HEK293 (cell line): ENCODE measurements around the gene DND1.

Source experiments
- CTCF ChIA-PET: fragments of 350-600 bp; formaldehyde crosslinking; extraction: SDS; loops from one replicate; lab custom pipeline; 2021; ENCODE audit warnings: antibody characterized with exemption; lab: Yijun Ruan, JAX
- POLR2A ChIA-PET: fragments of 300-600 bp; formaldehyde crosslinking; extraction: SDS; loops from one replicate; lab custom pipeline; 2020; ENCODE audit warnings: antibody characterized with exemption, inconsistent platforms; lab: Yijun Ruan, JAX
- H3K27ac ChIP-seq: fragments of 200-500 bp; sonication (Bioruptor generic); 2 replicates; pipeline ENCODE4 v1.5.1; 2014; ENCODE audit warnings: low read depth, low read length, control low read depth, inconsistent platforms; ENCODE audit errors: extremely low read depth
- H3K36me3 ChIP-seq, 2 experiments: fragments of 200-500 bp in 1 of 2; sonication (Bioruptor generic) in 1 of 2; 1 replicate in 1 of 2; 2 replicates in 1 of 2; pipeline ENCODE4 v1.5.1; 2014 to 2017; ENCODE audit warnings: inconsistent platforms in 2 of 2, low read length in 2 of 2; ENCODE audit not compliant: control insufficient read depth in 2 of 2, insufficient read depth in 1 of 2
- H3K4me1 ChIP-seq: fragments of 200-500 bp; sonication (Bioruptor generic); 2 replicates; pipeline ENCODE4 v1.5.1; 2014; ENCODE audit warnings: mild to moderate bottlenecking, low read length, inconsistent platforms; ENCODE audit not compliant: control insufficient read depth, insufficient read depth
- H3K4me3 ChIP-seq: 2 replicates; pipeline ENCODE4 v1.5.1; 2011; ENCODE audit warnings: low read depth, mild to moderate bottlenecking, control low read depth, low read length, moderate library complexity
- H3K9me3 ChIP-seq: fragments of 200-500 bp; sonication (Bioruptor generic); 2 replicates; pipeline ENCODE4 v1.5.1; 2014; ENCODE audit warnings: low read depth, low read length, inconsistent platforms; ENCODE audit not compliant: control insufficient read depth, insufficient read depth
- HOXC10 ChIP-seq: sonication (generic); formaldehyde crosslinking; IDR thresholded peaks from 2 replicates; pipeline ENCODE4 v1.8.1; 2023; ENCODE audit warnings: mild to moderate bottlenecking, missing genetic modification reagents
- IKZF3 ChIP-seq: fragments of 450-650 bp; IDR thresholded peaks from 2 replicates; pipeline ENCODE4 v1.5.0; 2018; ENCODE audit warnings: missing biosample characterization, mild to moderate bottlenecking, missing genetic modification characterization, moderate library complexity
- OVOL3 ChIP-seq: fragments of 450-650 bp; formaldehyde crosslinking; IDR thresholded peaks from 2 replicates; pipeline ENCODE4 v1.5.1; 2016; ENCODE audit warnings: missing biosample characterization, missing genetic modification characterization
- SCRT2 ChIP-seq: fragments of 450-650 bp; formaldehyde crosslinking; IDR thresholded peaks from 2 replicates; pipeline ENCODE4 v1.5.1; 2016; ENCODE audit warnings: missing biosample characterization, missing genetic modification characterization
- ZNF560 ChIP-seq: fragments of 450-650 bp; formaldehyde crosslinking; IDR thresholded peaks from 2 replicates; pipeline ENCODE4 v1.5.1; 2017; ENCODE audit warnings: missing biosample characterization, missing genetic modification characterization, borderline replicate concordance
- ZNF677 ChIP-seq: fragments of 450-650 bp; IDR thresholded peaks from 2 replicates; pipeline ENCODE4 v1.5.0; 2018; ENCODE audit warnings: missing biosample characterization, mild to moderate bottlenecking, missing genetic modification characterization, moderate library complexity
- ZNF791 ChIP-seq: fragments of 450-650 bp; formaldehyde crosslinking; IDR thresholded peaks from 2 replicates; pipeline ENCODE4 v1.5.1; 2016; ENCODE audit warnings: missing biosample characterization, missing genetic modification characterization
- ZNF830 ChIP-seq: fragments of 450-650 bp; IDR thresholded peaks from 2 replicates; pipeline ENCODE4 v1.5.0; 2018; ENCODE audit warnings: missing biosample characterization, missing genetic modification characterization, low read depth, mild to moderate bottlenecking, moderate library complexity
- TF ChIP-seq, protein P1 (sequence below): fragments of 450-650 bp; formaldehyde crosslinking; IDR thresholded peaks from 2 replicates; pipeline ENCODE4 v1.5.1; 2016; ENCODE audit warnings: missing biosample characterization, missing genetic modification characterization
- TF ChIP-seq, protein P2 (sequence below): fragments of 450-650 bp; formaldehyde crosslinking; IDR thresholded peaks from 2 replicates; pipeline ENCODE4 v1.5.1; 2016; ENCODE audit warnings: missing biosample characterization, missing genetic modification characterization, borderline replicate concordance
- TF ChIP-seq, protein P3 (sequence below): fragments of 450-650 bp; formaldehyde crosslinking; IDR thresholded peaks from 2 replicates; pipeline ENCODE4 v1.5.1; 2016; ENCODE audit warnings: missing biosample characterization, missing genetic modification characterization
- TF ChIP-seq, protein P4 (sequence below): fragments of 450-650 bp; formaldehyde crosslinking; optimal IDR thresholded peaks from 2 replicates; pipeline ENCODE3; 2016; ENCODE audit warnings: missing biosample characterization, mild to moderate bottlenecking, missing genetic modification characterization
- TF ChIP-seq, protein P5 (sequence below): fragments of 450-650 bp; formaldehyde crosslinking; IDR thresholded peaks from 2 replicates; pipeline ENCODE4 v1.5.1; 2016; ENCODE audit warnings: missing biosample characterization, missing genetic modification characterization, borderline replicate concordance

The DND1 gene

DNA sequence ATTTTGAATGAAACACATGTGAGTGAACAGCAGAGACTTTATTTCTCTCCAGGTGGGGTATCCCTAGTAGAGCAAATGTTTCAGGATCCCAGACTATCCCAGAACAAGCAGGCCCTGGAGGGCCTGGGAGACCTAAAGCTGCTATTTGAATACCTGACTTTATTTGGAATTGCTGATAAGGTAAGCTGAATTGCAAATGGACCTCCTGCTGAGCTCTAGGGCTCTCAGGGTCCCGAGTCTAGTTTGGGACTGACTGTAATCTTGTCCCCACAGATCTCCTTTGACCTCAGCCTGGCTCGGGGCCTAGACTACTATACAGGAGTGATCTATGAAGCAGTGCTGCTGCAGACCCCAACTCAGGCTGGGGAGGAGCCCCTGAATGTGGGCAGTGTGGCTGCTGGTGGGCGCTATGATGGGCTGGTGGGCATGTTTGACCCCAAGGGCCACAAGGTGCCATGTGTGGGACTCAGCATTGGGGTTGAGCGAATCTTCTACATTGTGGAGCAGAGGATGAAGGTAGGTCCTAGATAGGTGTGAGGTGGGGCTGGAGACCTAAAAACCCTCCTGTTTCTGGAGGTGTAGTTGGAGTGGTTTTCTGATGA, 23.6 kb upstream of the DND1 start:
- H3K36me3 ChIP-seq = peaks cover 35 to 84% of the 10 kb centered on the region in 2 experiments

More for the DNA sequence above, 23.6 kb upstream of the DND1 start:
- ChIA-PET POLR2A (interaction anchor here (0.6 to 1.6 kb wide), 2 partner anchors 14 to 28 kb away, joined by 3 to 4 read pairs; no protein-coding TSS in a partner anchor), CTCF (interaction anchor here (0.8 kb wide), 1 partner anchor 320 kb away, joined by 3 read pairs; no protein-coding TSS in a partner anchor)
- Histone ChIP-seq H3K27ac (no peak overlapping the region), H3K4me3 (no peak overlapping the region), H3K9me3 (no peaks in the 10 kb centered on the region), H3K4me1 (0 out of 2 replicates have a peak, but pooled peaks cover 5% of the 10 kb centered on the region)
- TF ChIP-seq OVOL3 (tag by site-specific recombination) (no peak), HOXC10 (CRISPR knock-in tag) (no peak), SCRT2 (tag by site-specific recombination) (no peak), ZNF830 (no peak), ZNF560 (tag by site-specific recombination) (no peak), ZNF677 (tag by site-specific recombination) (no peak), IKZF3 (tag by site-specific recombination) (no peak), ZNF791 (no peak)
- TF ChIP-seq, protein P1, sequence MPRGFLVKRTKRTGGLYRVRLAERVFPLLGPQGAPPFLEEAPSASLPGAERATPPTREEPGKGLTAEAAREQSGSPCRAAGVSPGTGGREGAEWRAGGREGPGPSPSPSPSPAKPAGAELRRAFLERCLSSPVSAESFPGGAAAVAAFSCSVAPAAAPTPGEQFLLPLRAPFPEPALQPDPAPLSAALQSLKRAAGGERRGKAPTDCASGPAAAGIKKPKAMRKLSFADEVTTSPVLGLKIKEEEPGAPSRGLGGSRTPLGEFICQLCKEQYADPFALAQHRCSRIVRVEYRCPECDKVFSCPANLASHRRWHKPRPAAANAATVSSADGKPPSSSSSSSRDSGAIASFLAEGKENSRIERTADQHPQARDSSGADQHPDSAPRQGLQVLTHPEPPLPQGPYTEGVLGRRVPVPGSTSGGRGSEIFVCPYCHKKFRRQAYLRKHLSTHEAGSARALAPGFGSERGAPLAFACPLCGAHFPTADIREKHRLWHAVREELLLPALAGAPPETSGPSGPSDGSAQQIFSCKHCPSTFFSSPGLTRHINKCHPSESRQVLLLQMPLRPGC = no peak
- TF ChIP-seq, protein P2, sequence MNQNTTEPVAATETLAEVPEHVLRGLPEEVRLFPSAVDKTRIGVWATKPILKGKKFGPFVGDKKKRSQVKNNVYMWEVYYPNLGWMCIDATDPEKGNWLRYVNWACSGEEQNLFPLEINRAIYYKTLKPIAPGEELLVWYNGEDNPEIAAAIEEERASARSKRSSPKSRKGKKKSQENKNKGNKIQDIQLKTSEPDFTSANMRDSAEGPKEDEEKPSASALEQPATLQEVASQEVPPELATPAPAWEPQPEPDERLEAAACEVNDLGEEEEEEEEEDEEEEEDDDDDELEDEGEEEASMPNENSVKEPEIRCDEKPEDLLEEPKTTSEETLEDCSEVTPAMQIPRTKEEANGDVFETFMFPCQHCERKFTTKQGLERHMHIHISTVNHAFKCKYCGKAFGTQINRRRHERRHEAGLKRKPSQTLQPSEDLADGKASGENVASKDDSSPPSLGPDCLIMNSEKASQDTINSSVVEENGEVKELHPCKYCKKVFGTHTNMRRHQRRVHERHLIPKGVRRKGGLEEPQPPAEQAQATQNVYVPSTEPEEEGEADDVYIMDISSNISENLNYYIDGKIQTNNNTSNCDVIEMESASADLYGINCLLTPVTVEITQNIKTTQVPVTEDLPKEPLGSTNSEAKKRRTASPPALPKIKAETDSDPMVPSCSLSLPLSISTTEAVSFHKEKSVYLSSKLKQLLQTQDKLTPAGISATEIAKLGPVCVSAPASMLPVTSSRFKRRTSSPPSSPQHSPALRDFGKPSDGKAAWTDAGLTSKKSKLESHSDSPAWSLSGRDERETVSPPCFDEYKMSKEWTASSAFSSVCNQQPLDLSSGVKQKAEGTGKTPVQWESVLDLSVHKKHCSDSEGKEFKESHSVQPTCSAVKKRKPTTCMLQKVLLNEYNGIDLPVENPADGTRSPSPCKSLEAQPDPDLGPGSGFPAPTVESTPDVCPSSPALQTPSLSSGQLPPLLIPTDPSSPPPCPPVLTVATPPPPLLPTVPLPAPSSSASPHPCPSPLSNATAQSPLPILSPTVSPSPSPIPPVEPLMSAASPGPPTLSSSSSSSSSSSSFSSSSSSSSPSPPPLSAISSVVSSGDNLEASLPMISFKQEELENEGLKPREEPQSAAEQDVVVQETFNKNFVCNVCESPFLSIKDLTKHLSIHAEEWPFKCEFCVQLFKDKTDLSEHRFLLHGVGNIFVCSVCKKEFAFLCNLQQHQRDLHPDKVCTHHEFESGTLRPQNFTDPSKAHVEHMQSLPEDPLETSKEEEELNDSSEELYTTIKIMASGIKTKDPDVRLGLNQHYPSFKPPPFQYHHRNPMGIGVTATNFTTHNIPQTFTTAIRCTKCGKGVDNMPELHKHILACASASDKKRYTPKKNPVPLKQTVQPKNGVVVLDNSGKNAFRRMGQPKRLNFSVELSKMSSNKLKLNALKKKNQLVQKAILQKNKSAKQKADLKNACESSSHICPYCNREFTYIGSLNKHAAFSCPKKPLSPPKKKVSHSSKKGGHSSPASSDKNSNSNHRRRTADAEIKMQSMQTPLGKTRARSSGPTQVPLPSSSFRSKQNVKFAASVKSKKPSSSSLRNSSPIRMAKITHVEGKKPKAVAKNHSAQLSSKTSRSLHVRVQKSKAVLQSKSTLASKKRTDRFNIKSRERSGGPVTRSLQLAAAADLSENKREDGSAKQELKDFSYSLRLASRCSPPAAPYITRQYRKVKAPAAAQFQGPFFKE (tag by site-specific recombination) = no peak
- TF ChIP-seq, protein P3, sequence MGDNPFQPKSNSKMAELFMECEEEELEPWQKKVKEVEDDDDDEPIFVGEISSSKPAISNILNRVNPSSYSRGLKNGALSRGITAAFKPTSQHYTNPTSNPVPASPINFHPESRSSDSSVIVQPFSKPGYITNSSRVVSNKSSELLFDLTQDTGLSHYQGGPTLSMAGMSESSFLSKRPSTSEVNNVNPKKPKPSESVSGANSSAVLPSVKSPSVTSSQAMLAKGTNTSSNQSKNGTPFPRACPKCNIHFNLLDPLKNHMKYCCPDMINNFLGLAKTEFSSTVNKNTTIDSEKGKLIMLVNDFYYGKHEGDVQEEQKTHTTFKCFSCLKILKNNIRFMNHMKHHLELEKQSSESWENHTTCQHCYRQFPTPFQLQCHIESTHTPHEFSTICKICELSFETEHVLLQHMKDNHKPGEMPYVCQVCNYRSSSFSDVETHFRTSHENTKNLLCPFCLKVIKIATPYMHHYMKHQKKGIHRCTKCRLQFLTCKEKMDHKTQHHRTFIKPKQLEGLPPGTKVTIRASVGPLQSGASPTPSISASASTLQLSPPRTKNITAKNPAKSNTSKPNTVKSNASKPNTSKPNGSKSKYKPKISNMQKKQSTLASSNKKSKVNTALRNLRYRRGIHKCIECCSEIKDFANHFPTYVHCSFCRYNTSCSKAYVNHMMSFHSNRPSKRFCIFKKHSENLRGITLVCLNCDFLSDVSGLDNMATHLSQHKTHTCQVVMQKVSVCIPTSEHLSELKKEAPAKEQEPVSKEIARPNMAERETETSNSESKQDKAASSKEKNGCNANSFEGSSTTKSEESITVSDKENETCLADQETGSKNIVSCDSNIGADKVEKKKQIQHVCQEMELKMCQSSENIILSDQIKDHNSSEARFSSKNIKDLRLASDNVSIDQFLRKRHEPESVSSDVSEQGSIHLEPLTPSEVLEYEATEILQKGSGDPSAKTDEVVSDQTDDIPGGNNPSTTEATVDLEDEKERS (tag by site-specific recombination) = no peak
- TF ChIP-seq, protein P4, sequence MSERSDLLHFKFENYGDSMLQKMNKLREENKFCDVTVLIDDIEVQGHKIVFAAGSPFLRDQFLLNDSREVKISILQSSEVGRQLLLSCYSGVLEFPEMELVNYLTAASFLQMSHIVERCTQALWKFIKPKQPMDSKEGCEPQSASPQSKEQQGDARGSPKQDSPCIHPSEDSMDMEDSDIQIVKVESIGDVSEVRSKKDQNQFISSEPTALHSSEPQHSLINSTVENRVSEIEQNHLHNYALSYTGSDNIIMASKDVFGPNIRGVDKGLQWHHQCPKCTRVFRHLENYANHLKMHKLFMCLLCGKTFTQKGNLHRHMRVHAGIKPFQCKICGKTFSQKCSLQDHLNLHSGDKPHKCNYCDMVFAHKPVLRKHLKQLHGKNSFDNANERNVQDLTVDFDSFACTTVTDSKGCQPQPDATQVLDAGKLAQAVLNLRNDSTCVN (tag by site-specific recombination) = no peak
- TF ChIP-seq, protein P5, sequence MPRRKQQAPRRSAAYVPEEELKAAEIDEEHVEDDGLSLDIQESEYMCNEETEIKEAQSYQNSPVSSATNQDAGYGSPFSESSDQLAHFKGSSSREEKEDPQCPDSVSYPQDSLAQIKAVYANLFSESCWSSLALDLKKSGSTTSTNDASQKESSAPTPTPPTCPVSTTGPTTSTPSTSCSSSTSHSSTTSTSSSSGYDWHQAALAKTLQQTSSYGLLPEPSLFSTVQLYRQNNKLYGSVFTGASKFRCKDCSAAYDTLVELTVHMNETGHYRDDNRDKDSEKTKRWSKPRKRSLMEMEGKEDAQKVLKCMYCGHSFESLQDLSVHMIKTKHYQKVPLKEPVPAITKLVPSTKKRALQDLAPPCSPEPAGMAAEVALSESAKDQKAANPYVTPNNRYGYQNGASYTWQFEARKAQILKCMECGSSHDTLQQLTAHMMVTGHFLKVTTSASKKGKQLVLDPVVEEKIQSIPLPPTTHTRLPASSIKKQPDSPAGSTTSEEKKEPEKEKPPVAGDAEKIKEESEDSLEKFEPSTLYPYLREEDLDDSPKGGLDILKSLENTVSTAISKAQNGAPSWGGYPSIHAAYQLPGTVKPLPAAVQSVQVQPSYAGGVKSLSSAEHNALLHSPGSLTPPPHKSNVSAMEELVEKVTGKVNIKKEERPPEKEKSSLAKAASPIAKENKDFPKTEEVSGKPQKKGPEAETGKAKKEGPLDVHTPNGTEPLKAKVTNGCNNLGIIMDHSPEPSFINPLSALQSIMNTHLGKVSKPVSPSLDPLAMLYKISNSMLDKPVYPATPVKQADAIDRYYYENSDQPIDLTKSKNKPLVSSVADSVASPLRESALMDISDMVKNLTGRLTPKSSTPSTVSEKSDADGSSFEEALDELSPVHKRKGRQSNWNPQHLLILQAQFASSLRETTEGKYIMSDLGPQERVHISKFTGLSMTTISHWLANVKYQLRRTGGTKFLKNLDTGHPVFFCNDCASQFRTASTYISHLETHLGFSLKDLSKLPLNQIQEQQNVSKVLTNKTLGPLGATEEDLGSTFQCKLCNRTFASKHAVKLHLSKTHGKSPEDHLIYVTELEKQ (tag by site-specific recombination) = no peak
